Left ventricle myocardium inferior (tissue), 1 donor: Measurements from ENCODE around the gene PIGV. TPM values are rescaled to one million over a fixed set of nuclear protein-coding genes. Genes with fewer than 3 reads are reported as not detected.

ENCODE experiments used
- DNase-seq: peaks from one replicate; pipeline ENCODE4 v3.0.0-alpha.2; 2020
- H3K27ac ChIP-seq: fragments of 200-600 bp; replicated peaks from 2 replicates; pipeline ENCODE4 v1.8.0; 2021
- H3K27me3 ChIP-seq: fragments of 200-600 bp; 2 replicates; pipeline ENCODE4 v1.8.0; 2021; ENCODE audit warnings: low read depth
- H3K36me3 ChIP-seq: fragments of 200-600 bp; 2 replicates; pipeline ENCODE4 v1.8.0; 2021
- H3K4me1 ChIP-seq: fragments of 200-600 bp; 2 replicates; pipeline ENCODE4 v1.8.0; 2021
- H3K4me3 ChIP-seq: fragments of 200-600 bp; 2 replicates; pipeline ENCODE4 v1.8.0; 2021; ENCODE audit warnings: mild to moderate bottlenecking, moderate library complexity
- H3K9me3 ChIP-seq: fragments of 200-600 bp; replicated peaks from 2 replicates; pipeline ENCODE4 v1.8.0; 2021
- intact Hi-C: fragments of 100-400 bp; cut with micrococcal nuclease; formaldehyde crosslinking; loops from one replicate; pipeline ENCODE4 v1.11.0; 2022
- total RNA-seq: library from RNA; stranded (reverse); fragmentation: NEBNext Ultra II Directional; extraction: Animal tissue kit (Norgen Biotek cat#: 25700); gene quantifications from one replicate; pipeline ENCODE4 v1.2.1, GENCODE V29; 2021
- TF ChIP-seq, protein P1 (sequence below): fragments of 200-600 bp; IDR thresholded peaks from 2 replicates; pipeline ENCODE4 v1.8.0; 2021; ENCODE audit warnings: antibody characterized with exemption, mild to moderate bottlenecking, borderline replicate concordance
- donor health status: DM: no; HTN: yes; CAD: no; lungs with severe emphysema.

Gene PIGV
- total RNA-seq, 1 donor from 2014 or later: 5.6 TPM

DNA sequence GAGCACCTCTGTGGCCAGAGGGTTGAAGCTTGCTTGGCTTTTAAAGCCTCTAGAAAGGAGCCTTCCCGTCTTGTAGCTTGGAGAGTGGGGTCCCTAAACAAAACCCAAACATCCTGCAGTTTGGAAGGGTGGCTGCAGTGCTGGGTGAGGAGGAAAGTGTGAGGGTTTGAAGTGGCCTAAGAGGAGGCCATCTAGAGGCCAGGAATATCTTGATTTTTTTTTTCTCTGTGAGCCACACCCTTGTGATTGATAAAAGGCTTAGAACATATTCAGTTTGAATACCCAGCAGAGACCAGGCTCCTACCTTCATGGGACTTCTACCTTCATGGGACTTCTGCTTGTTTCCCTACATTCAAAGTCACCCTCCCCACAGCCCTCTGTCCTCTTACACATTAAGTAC is 37.3 kb upstream of the PIGV start:
- Histone ChIP-seq H3K27me3 (no peaks in the 10 kb centered on the region), H3K36me3 (peaks cover 29% of the 10 kb centered on the region), H3K4me1 (peaks cover 100% of the 10 kb centered on the region), H3K9me3 (no peaks in the 10 kb centered on the region), H3K27ac (peak overlapping the region; percentile 47), H3K4me3 (no peak overlapping the region)
- intact Hi-C loops: loop anchor here (10.0 kb wide), 1 partner anchor 46 kb away; no protein-coding TSS in a partner anchor
- TF ChIP-seq, protein P1, sequence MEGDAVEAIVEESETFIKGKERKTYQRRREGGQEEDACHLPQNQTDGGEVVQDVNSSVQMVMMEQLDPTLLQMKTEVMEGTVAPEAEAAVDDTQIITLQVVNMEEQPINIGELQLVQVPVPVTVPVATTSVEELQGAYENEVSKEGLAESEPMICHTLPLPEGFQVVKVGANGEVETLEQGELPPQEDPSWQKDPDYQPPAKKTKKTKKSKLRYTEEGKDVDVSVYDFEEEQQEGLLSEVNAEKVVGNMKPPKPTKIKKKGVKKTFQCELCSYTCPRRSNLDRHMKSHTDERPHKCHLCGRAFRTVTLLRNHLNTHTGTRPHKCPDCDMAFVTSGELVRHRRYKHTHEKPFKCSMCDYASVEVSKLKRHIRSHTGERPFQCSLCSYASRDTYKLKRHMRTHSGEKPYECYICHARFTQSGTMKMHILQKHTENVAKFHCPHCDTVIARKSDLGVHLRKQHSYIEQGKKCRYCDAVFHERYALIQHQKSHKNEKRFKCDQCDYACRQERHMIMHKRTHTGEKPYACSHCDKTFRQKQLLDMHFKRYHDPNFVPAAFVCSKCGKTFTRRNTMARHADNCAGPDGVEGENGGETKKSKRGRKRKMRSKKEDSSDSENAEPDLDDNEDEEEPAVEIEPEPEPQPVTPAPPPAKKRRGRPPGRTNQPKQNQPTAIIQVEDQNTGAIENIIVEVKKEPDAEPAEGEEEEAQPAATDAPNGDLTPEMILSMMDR: no peak
- no peak for DNase-seq

DNA sequence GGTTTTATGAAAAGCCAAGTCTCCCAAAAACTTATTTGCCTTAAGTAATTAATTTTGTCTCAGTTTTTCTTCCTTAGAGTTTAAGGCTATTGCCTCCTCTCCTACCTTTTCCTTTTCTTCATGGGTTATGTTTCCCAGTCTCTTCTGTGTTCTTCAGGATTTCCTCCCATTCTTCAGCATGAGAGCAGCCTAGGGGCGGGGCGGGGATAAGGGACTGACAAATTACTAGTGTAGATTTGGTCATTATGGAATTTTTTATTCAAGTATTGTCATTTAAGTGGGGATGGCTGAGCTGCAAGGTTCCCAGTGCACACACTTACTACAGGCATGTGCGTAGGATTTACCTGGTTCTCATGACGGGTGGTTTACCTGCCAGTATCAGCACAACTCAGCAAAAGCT is 35.2 kb upstream of the PIGV start:
- no peaks in the 10 kb centered on the region for H3K27me3 ChIP-seq
- H3K27ac ChIP-seq: peak overlapping the region; percentile 89
- peak overlapping the region; percentile 40 for H3K4me3 ChIP-seq
- peaks cover 25% of the 10 kb centered on the region for H3K36me3 ChIP-seq
- TF ChIP-seq, protein P1: no peak
- no peaks in the 10 kb centered on the region for H3K9me3 ChIP-seq
- H3K4me1 ChIP-seq: peaks cover 81% of the 10 kb centered on the region
- intact Hi-C loops: loop anchor here (10.0 kb wide), 1 partner anchor 48 kb away; no protein-coding TSS in a partner anchor
- peak; percentile 57 for DNase-seq

GRCh38 chr1:26754086-26754874 is 33.5 kb upstream of the PIGV start:
- Histone ChIP-seq H3K36me3 (peaks cover 35% of the 10 kb centered on the region), H3K4me3 (no peak overlapping the region), H3K9me3 (no peaks in the 10 kb centered on the region), H3K4me1 (peaks cover 76% of the 10 kb centered on the region), H3K27me3 (no peaks in the 10 kb centered on the region), H3K27ac (peak overlapping the region; percentile 89)
- TF ChIP-seq, protein P1: no peak
- no peak for DNase-seq
- intact Hi-C loops: loop anchor here (10.0 kb wide), 1 partner anchor 49 kb away; no protein-coding TSS in a partner anchor

- Histone ChIP-seq H3K4me3 (no peak overlapping the region), H3K36me3 (peaks cover 60% of the 10 kb centered on the region), H3K9me3 (no peaks in the 10 kb centered on the region), H3K27me3 (no peaks in the 10 kb centered on the region), H3K4me1 (peaks cover 44% of the 10 kb centered on the region), H3K27ac (no peak overlapping the region)
- TF ChIP-seq, protein P1: no peak
- intact Hi-C loops: loop anchor here (10.0 kb wide), 1 partner anchor 54 kb away; no protein-coding TSS in a partner anchor
- DNase-seq: no peak
Measured at GRCh38 chr1:26758358-26758757, 29.4 kb upstream of the PIGV start.

DNA sequence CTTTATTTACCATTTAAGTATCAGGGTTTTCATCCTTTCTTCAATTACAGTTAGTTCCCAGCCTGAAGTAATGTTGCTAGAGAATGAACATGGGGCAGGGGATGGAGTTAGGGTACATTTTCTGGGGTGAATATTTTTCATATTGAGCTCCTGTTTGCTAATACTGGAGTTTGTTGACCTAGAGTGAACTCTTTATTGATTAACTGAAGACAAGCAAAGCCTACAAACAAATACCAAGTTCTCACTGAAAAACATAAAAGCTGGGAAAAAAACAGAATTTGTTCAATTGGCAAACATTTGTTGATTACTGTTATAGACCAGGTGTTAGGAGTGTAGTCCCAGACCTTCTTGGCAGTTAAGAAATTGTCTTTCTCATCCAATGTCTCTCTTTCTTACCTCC is 28.2 kb upstream of the PIGV start:
- TF ChIP-seq, protein P1: no peak
- no peaks in the 10 kb centered on the region for H3K27me3 ChIP-seq
- peaks cover 71% of the 10 kb centered on the region for H3K36me3 ChIP-seq
- intact Hi-C loops: loop anchor here (10.0 kb wide), 1 partner anchor 55 kb away; no protein-coding TSS in a partner anchor
- H3K4me3 ChIP-seq: no peak overlapping the region
- H3K27ac ChIP-seq: no peak overlapping the region
- no peaks in the 10 kb centered on the region for H3K9me3 ChIP-seq
- no peak for DNase-seq
- peaks cover 32% of the 10 kb centered on the region for H3K4me1 ChIP-seq
